GM12892 (cell line): Measurements from ENCODE around the gene ADARB2.
"Not testable (repeated sequence)": the region's sequence is repeated elsewhere in the genome, so short reads cannot be mapped to it uniquely, and the experiment has no call there.

Source experiments
- POLR2A ChIP-seq: IDR thresholded peaks from 2 replicates; pipeline ENCODE4 v1.6.1; 2011; ENCODE audit warnings: low read depth, low read length, control low read depth
- TAF1 ChIP-seq: IDR thresholded peaks from 2 replicates; pipeline ENCODE4 v1.6.1; 2011; ENCODE audit warnings: low read depth, mild to moderate bottlenecking, control low read depth, low read length, borderline replicate concordance

GRCh38 chr10:1414346-1414745 is 323.0 kb downstream of the ADARB2 start:
- not testable (repeated sequence) for TF ChIP-seq POLR2A, TAF1
